A673 (cell line): ENCODE results near the gene SRMS. TPM values are rescaled to one million over a fixed set of nuclear protein-coding genes. Genes with fewer than 3 reads are reported as not detected.

Experiments used
- BruUV-seq: library from RNA; stranded (reverse); fragments of 400-500 nt; replicated peaks from 2 replicates; lab custom pipeline; 2021; lab: Mats Ljungman, UMichigan
- CTCF ChIA-PET: fragments of 300-600 bp; sonication (Branson Sonifier 250); formaldehyde crosslinking; loops from one replicate; lab custom pipeline; 2022; ENCODE audit warnings: antibody characterized with exemption; lab: Charles Lee
- POLR2A ChIA-PET: fragments of 300-600 bp; sonication (Branson Sonifier 250); formaldehyde crosslinking; loops from one replicate; lab custom pipeline; 2022; ENCODE audit warnings: antibody characterized with exemption; ENCODE audit not compliant: low non-redundant PET; lab: Charles Lee
- DNase-seq: peaks from one replicate; pipeline ENCODE4 v3.0.0-alpha.2; 2015; ENCODE audit warnings: low spot score
- H3K27ac ChIP-seq: fragments of 200-600 bp; sonication (generic); 2 replicates; pipeline ENCODE4 v1.5.1; 2016; ENCODE audit warnings: mixed run types, low read depth, mild to moderate bottlenecking, mixed read lengths, antibody characterized with exemption, low read length; ENCODE audit not compliant: poor library complexity, severe bottlenecking
- H3K27me3 ChIP-seq: fragments of 200-600 bp; sonication (generic); replicated peaks from 2 replicates; pipeline ENCODE4 v1.6.1; 2017; ENCODE audit warnings: mixed run types, low read depth, mild to moderate bottlenecking, mixed read lengths, antibody characterized with exemption, low read length; ENCODE audit not compliant: insufficient read depth, poor library complexity
- H3K36me3 ChIP-seq: fragments of 200-600 bp; sonication (generic); 2 replicates; pipeline ENCODE4 v1.6.1; 2016; ENCODE audit warnings: mixed run types, mild to moderate bottlenecking, mixed read lengths, antibody characterized with exemption, low read length; ENCODE audit not compliant: insufficient read depth, poor library complexity, severe bottlenecking
- H3K4me1 ChIP-seq: fragments of 200-600 bp; sonication (generic); 2 replicates; pipeline ENCODE4 v1.6.1; 2017; ENCODE audit warnings: mixed run types, mild to moderate bottlenecking, mixed read lengths, antibody characterized with exemption, low read length; ENCODE audit not compliant: insufficient read depth, poor library complexity, severe bottlenecking
- H3K4me3 ChIP-seq: fragments of 200-600 bp; sonication (generic); 2 replicates; pipeline ENCODE4 v1.5.1; 2016; ENCODE audit warnings: low read depth, mixed run types, mild to moderate bottlenecking, mixed read lengths, low read length; ENCODE audit not compliant: poor library complexity, severe bottlenecking
- H3K9me3 ChIP-seq: fragments of 200-600 bp; sonication (generic); 2 replicates; pipeline ENCODE4 v1.6.1; 2016; ENCODE audit warnings: mixed run types, low read depth, mild to moderate bottlenecking, mixed read lengths, antibody characterized with exemption, low read length; ENCODE audit not compliant: poor library complexity, severe bottlenecking
- CTCF ChIP-seq: fragments of 300-800, 200-600 bp; sonication (generic); conservative IDR thresholded peaks from 2 replicates; pipeline ENCODE4 v1.5.1; 2017; ENCODE audit warnings: low read depth, mild to moderate bottlenecking, antibody characterized with exemption, low read length, moderate library complexity, mixed read lengths
- EZH2 ChIP-seq: fragments of 200-600 bp; sonication (generic); IDR thresholded peaks from 2 replicates; pipeline ENCODE4 v1.6.1; 2017; ENCODE audit warnings: borderline replicate concordance, low read depth, mild to moderate bottlenecking, mixed read lengths, antibody characterized with exemption, low read length; ENCODE audit not compliant: poor library complexity, severe bottlenecking
- intact Hi-C: fragments of 100-400 bp; cut with micrococcal nuclease; formaldehyde crosslinking; loops from one replicate; pipeline ENCODE4 v1.10.0; 2022; ENCODE audit not compliant: unreplicated experiment
- total RNA-seq: library from RNA; stranded (reverse); gene quantifications from 2 replicates; pipeline ENCODE4 v1.2.3, GENCODE V29; 2021

Gene SRMS
- total RNA-seq, 1 experiment from 2014 or later, result not detected

GRCh38 chr20:63529180-63529860 lies 18.2 kb downstream of the SRMS start:
- no TSS peak for BruUV-seq
- Histone ChIP-seq H3K4me3 (no peak overlapping the region), H3K27me3 (peaks cover 13% of the 10 kb centered on the region), H3K36me3 (no peaks in the 10 kb centered on the region), H3K4me1 (no peaks in the 10 kb centered on the region), H3K27ac (no peak overlapping the region), H3K9me3 (no peaks in the 10 kb centered on the region)
- ChIA-PET CTCF (interaction anchor here (0.6 kb wide), 1 partner anchor 444 kb away, joined by 4 read pairs; no protein-coding TSS in a partner anchor), POLR2A (interaction anchor here (1.0 kb wide), 1 partner anchor 9 kb away, joined by 4 read pairs; the partner anchor contains the start of gene PPDPF)
- intact Hi-C loops, result no loop called here
- no peak for DNase-seq
- TF ChIP-seq EZH2 (no peak), CTCF (no peak)

- no TSS peak for BruUV-seq
- ChIA-PET POLR2A (no interaction called here), CTCF (no interaction called here)
- Histone ChIP-seq H3K36me3 (peaks cover 16% of the 10 kb centered on the region), H3K4me3 (no peak overlapping the region), H3K4me1 (no peaks in the 10 kb centered on the region), H3K27ac (no peak overlapping the region), H3K9me3 (peaks cover 8% of the 10 kb centered on the region), H3K27me3 (peaks cover 13% of the 10 kb centered on the region)
- DNase-seq, result no peak
- intact Hi-C loops, result no loop called here
- no peak for TF ChIP-seq EZH2
- no peak for TF ChIP-seq CTCF
These were observed 20.4 kb downstream of the SRMS start for GRCh38 chr20:63527184-63527583.

- H3K4me1 ChIP-seq, result no peaks in the 10 kb centered on the region
- DNase-seq, result no peak
- intact Hi-C loops, result no loop called here
- ChIA-PET POLR2A (no interaction called here), CTCF (no interaction called here)
- peaks cover 23% of the 10 kb centered on the region for H3K36me3 ChIP-seq
- H3K9me3 ChIP-seq, result peaks cover 8% of the 10 kb centered on the region
- no peak overlapping the region for H3K27ac ChIP-seq
- TF ChIP-seq EZH2 (no peak), CTCF (no peak)
- no peak overlapping the region for H3K4me3 ChIP-seq
- no TSS peak for BruUV-seq
- H3K27me3 ChIP-seq, result peaks cover 13% of the 10 kb centered on the region
These were observed 21.6 kb downstream of the SRMS start for GRCh38 chr20:63525971-63526370.
